ENCODE measurements around the gene COA8.

DNA sequence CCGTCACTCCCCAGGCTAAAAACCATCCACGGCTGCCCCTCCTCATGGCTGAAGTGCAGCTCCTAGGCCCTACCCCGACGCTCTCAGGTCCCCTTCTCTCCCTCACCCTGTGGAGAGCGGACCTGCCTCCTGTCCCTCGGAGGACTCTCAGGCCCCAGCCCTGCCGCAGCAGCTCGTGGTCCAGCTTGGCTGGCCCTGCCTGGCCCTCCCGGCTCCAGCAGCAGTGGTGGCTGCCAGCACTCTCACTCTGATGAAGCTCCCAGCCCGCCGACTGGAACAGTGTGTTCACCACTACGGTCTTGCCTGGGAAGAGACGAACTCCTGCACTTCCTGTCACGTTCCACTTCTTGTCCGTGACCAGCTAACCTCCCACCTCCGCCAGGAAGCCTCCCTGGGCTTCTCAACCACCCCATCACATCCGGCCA is 11.4 kb upstream of the COA8 start:
- TF ChIP-seq POLR2A (IDR thresholded peaks at IDR 0.05; ENCODE audit: low read depth) (peak; percentile 59), EP300 (IDR thresholded peaks at IDR 0.05) (no peak)
- TF ChIP-seq, protein P1, sequence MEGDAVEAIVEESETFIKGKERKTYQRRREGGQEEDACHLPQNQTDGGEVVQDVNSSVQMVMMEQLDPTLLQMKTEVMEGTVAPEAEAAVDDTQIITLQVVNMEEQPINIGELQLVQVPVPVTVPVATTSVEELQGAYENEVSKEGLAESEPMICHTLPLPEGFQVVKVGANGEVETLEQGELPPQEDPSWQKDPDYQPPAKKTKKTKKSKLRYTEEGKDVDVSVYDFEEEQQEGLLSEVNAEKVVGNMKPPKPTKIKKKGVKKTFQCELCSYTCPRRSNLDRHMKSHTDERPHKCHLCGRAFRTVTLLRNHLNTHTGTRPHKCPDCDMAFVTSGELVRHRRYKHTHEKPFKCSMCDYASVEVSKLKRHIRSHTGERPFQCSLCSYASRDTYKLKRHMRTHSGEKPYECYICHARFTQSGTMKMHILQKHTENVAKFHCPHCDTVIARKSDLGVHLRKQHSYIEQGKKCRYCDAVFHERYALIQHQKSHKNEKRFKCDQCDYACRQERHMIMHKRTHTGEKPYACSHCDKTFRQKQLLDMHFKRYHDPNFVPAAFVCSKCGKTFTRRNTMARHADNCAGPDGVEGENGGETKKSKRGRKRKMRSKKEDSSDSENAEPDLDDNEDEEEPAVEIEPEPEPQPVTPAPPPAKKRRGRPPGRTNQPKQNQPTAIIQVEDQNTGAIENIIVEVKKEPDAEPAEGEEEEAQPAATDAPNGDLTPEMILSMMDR (IDR thresholded peaks at IDR 0.05) = no peak
